AG09309 (cell line): ENCODE measurements around the gene CCDC63.

Source experiments
- DNase-seq: peaks from one replicate; pipeline ENCODE4 v3.0.0-alpha.2; 2010; ENCODE audit warnings: low read depth
- H3K4me3 ChIP-seq: 2 replicates; pipeline ENCODE4 v1.5.1; 2011; ENCODE audit warnings: mild to moderate bottlenecking, low read depth, low read length, moderate library complexity; ENCODE audit not compliant: control insufficient read depth
- CTCF ChIP-seq: IDR thresholded peaks from 2 replicates; pipeline ENCODE4 v1.5.1; 2011; ENCODE audit warnings: mild to moderate bottlenecking, low read depth, low read length, inconsistent platforms; ENCODE audit not compliant: insufficient read depth, control insufficient read depth; ENCODE audit errors: missing control alignments

Gene CCDC63

GRCh38 chr12:110903511-110903910, 56.7 kb downstream of the CCDC63 start:
- TF ChIP-seq CTCF: no peak
- DNase-seq: no peak
- no peak overlapping the region for H3K4me3 ChIP-seq

GRCh38 chr12:110906083-110906482, 59.3 kb downstream of the CCDC63 start:
- H3K4me3 ChIP-seq: no peak overlapping the region
- no peak for TF ChIP-seq CTCF
- no peak for DNase-seq

DNA sequence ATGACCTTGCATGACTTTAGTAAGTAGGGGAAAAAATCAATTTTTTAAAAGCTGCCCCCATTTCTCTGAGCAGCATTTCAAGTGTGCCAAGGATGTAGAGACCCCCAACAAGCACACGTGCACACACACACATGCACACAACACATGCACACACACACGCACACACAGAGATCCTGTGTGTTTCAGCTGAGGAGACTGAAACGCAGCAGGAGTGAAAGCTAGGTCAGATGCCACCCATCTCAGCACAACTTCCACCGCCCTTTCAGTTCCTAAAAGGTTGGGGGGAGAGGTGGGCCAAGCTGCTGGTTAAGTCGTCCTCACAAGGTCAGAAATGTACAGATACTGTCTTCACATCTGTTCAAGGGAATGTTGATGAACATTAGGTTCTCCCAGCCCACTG, 59.7 kb downstream of the CCDC63 start:
- no peak overlapping the region for H3K4me3 ChIP-seq
- no peak for TF ChIP-seq CTCF
- DNase-seq: no peak

- no peak overlapping the region for H3K4me3 ChIP-seq
- no peak for DNase-seq
- no peak for TF ChIP-seq CTCF
Observed at GRCh38 chr12:110906985-110907384, 60.2 kb downstream of the CCDC63 start.

DNA sequence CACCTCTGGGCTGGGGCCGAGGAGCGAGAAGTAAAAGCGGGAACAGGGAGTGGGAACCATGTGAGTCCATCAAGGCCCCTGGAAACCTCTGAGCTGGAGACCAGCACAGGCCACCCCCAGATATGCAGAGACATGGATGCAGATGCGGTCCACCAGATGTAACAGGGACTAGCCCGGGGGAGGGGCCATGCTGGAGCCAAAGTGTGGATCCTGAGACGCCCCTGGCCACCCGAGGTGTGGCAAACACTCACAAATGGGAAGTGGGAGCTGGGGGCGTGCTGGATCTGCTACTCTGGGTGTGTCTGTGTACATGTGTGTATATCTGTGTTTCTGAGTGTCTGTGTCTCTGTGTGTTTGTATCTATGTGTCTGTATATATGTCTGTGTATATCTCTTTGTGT, 60.8 kb downstream of the CCDC63 start:
- H3K4me3 ChIP-seq: no peak overlapping the region
- TF ChIP-seq CTCF: no peak
- no peak for DNase-seq

GRCh38 chr12:110908377-110909152, 61.8 kb downstream of the CCDC63 start:
- no peak overlapping the region for H3K4me3 ChIP-seq
- TF ChIP-seq CTCF: no peak
- DNase-seq: no peak

DNA sequence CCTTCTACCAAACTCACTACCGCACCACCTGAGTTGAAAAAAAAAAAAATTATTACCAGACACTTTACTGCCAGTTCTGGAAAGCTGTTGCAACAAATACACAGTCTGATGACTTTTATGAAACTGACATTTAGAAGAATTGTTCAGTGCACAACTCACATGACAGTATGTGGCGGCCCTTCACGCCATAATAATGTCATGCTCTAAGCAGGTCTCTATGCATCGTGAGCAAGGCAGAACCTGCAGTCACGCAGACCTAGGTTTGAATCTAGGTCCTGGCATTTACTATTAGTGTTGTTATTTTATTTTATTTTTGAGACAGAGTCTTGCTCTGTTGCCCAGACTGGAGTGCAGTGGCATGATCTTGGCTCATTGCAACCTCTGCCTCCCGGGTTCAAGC, 65.5 kb downstream of the CCDC63 start:
- no peak overlapping the region for H3K4me3 ChIP-seq
- no peak for TF ChIP-seq CTCF
- no peak for DNase-seq
